ENCODE results near the gene ITPR1. TPM values are rescaled to one million over a fixed set of nuclear protein-coding genes. Genes with fewer than 3 reads are reported as not detected.

Gene ITPR1
- total and polyA plus RNA-seq, 4 experiments from 2014 or later = 6.1 to 72.8 (median 44.2) TPM

DNA sequence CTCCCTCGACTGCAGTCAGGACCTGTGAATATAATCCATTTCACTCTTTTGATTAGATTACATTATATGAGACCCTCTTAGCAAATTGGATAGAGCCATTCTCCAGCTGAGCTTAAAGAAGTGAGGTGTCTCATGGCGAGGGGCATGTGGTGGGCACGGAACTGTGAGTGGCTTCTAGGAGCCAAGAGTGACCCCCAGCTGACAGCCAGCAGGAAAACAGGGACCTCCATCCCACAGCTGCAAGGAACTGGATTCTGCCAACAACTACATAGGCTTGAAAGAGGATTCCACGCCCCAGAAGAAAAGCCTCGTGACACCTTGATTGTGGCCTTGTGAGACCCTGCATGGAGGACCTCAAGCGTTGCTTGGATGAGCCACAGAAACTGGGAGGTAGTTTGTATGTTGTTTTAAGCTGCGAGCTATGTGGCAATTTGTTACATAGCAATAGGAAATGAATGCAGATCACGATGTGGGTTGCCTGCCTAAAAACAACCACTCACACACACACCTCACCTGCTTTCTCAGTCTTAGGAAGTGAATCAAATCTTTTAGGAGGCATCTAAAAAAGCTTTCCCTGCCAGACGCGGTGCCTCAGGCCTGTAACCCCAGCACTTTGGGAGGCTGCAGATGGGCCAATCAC is 401.9 kb downstream of the ITPR1 start:
- CTCF ChIA-PET (ENCODE audit: partially characterized antibody) = interaction anchor here (1.1 kb wide), 1 partner anchor 23 kb away, joined by 3 read pairs; no protein-coding TSS in a partner anchor
- Mint-ChIP-seq H3K9me3 (no peaks in the 10 kb centered on the region), H3K27me3 (no peaks in the 10 kb centered on the region), H3K4me1 (peaks cover 20 to 30% (median 25%) of the 10 kb centered on the region in 4 donors), H3K4me3 (no peak overlapping the region), H3K36me3 (no peaks in the 10 kb centered on the region), H3K27ac (peak overlapping the region in 3 of 7 donors; percentile 35 to 61 (median 56))
- DNase-seq = no peak
- no peak overlapping the region for H3K4me3 ChIP-seq (ENCODE audit: low read length in 2 of 2)
- intact Hi-C loops (cut with micrococcal nuclease) = no loop called here
- peaks cover 21% of the 10 kb centered on the region for H3K4me1 ChIP-seq (ENCODE audit: insufficient read depth, low read length)
- no peaks in the 10 kb centered on the region for H3K36me3 ChIP-seq (ENCODE audit: insufficient read depth, low read length)
- no peak overlapping the region for H3K27ac ChIP-seq (ENCODE audit: low read depth, low read length)
- no peaks in the 10 kb centered on the region for H3K27me3 ChIP-seq (ENCODE audit: insufficient read depth, low read length)
- POLR2A ChIA-PET (ENCODE audit: partially characterized antibody) = interaction anchor here (1.3 kb wide), 1 partner anchor 83 kb away, joined by 6 read pairs; no protein-coding TSS in a partner anchor
- no peaks in the 10 kb centered on the region for H3K9me3 ChIP-seq (ENCODE audit: control insufficient read depth in 1 of 2, low read length in 2 of 2)

DNA sequence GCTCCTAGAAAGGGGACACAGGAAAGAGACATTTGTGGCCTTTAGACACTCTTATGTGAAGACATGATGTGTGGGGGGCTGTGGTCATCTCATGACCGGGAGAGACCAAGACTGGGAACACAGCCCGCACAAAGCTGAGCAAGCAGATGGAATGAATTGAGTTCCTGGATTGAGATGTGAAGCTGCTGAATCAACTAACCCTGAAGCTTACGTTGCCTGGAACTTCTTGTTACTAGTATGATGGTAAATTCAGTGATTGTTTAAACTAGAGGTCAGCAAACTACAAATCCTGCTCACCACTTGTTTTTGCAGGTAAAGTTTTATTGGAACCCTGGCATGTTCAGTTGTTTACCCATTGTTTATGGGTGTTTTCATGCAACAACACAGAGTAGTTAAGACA is 402.7 kb downstream of the ITPR1 start:
- no peak overlapping the region for H3K27ac Mint-ChIP-seq

More for the DNA sequence above, 402.7 kb downstream of the ITPR1 start:
- H3K27ac ChIP-seq (ENCODE audit: low read depth, low read length) = no peak overlapping the region
- CTCF ChIA-PET (ENCODE audit: partially characterized antibody) = no interaction called here
- no peaks in the 10 kb centered on the region for H3K9me3 ChIP-seq (ENCODE audit: control insufficient read depth in 1 of 2, low read length in 2 of 2)
- no peaks in the 10 kb centered on the region for H3K36me3 Mint-ChIP-seq
- peaks cover 28% of the 10 kb centered on the region for H3K4me1 ChIP-seq (ENCODE audit: insufficient read depth, low read length)
- peaks cover 26 to 38% (median 31%) of the 10 kb centered on the region in 4 donors for H3K4me1 Mint-ChIP-seq
- H3K27me3 Mint-ChIP-seq = no peaks in the 10 kb centered on the region
- intact Hi-C loops (cut with micrococcal nuclease) = no loop called here
- POLR2A ChIA-PET (ENCODE audit: partially characterized antibody) = interaction anchor here (1.0 to 1.3 kb wide), 2 partner anchors 9 to 82 kb away, joined by 3 to 6 read pairs; no protein-coding TSS in a partner anchor
- no peaks in the 10 kb centered on the region for H3K27me3 ChIP-seq (ENCODE audit: insufficient read depth, low read length)
- no peak overlapping the region for H3K4me3 Mint-ChIP-seq
- H3K9me3 Mint-ChIP-seq = no peaks in the 10 kb centered on the region
- no peaks in the 10 kb centered on the region for H3K36me3 ChIP-seq (ENCODE audit: insufficient read depth, low read length)
- no peak for DNase-seq
- H3K4me3 ChIP-seq (ENCODE audit: low read length in 2 of 2) = no peak overlapping the region

Other genes starting within 250 kb of the ITPR1 start
- gene SETMAR, start 190.0 kb upstream of the ITPR1 start, total RNA-seq = 10 to 100 TPM; 11.1 to 11.5 TPM
- 10 to 100 TPM; 10.2 to 12.9 TPM for gene SETMAR, start 190.0 kb upstream of the ITPR1 start, polyA plus RNA-seq
- 10 to 100 TPM; 13.9 to 14.9 TPM for gene SUMF1, start 26.1 kb upstream of the ITPR1 start, total RNA-seq
- gene SUMF1, start 26.1 kb upstream of the ITPR1 start, polyA plus RNA-seq = 10 to 100 TPM; 29.7 to 38.3 TPM